Measurements from ENCODE around the gene PDE6B. TPM values are rescaled to one million over a fixed set of nuclear protein-coding genes. Genes with fewer than 3 reads are reported as not detected.

The PDE6B gene
- total RNA-seq, 1 donor from 2014 or later = 1.5 TPM

GRCh38 chr4:600166-600565, 25.2 kb upstream of the PDE6B start:
- no peak for DNase-seq (ENCODE audit: extremely low read depth, low read depth, low spot score)

- DNase-seq (ENCODE audit: extremely low read depth, low read depth, low spot score) = no peak
These were observed 24.4 kb upstream of the PDE6B start for GRCh38 chr4:600850-601515.

- DNase-seq (ENCODE audit: extremely low read depth, low read depth, low spot score) = no peak
These were observed 23.5 kb upstream of the PDE6B start for GRCh38 chr4:601612-602558.

GRCh38 chr4:602559-602942, 22.8 kb upstream of the PDE6B start:
- DNase-seq (ENCODE audit: extremely low read depth, low read depth, low spot score) = no peak

DNA sequence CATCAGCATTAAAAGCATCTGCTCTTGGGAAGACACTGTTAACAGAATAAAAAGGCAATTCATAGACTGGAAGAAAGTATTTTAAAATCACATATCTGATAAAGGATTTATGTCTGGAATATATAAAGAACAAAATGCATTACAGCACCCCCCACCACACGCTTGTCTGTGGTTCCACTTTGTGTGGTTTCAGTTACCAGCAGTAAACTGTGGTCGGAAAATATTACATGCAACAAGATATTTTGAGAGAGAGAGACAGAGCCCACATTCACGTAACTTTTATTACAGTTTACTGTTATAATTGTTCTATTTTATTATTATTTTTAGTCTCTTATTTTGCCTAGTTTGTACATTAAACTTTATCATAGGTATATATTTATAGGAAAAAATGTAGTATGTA, 21.2 kb upstream of the PDE6B start:
- DNase-seq (ENCODE audit: extremely low read depth, low read depth, low spot score) = no peak

GRCh38 chr4:605702-606425, 19.5 kb upstream of the PDE6B start:
- DNase-seq (ENCODE audit: extremely low read depth, low read depth, low spot score) = no peak

- DNase-seq (ENCODE audit: extremely low read depth, low read depth, low spot score) = no peak
These were observed 17.1 kb upstream of the PDE6B start for GRCh38 chr4:608236-608635.

DNA sequence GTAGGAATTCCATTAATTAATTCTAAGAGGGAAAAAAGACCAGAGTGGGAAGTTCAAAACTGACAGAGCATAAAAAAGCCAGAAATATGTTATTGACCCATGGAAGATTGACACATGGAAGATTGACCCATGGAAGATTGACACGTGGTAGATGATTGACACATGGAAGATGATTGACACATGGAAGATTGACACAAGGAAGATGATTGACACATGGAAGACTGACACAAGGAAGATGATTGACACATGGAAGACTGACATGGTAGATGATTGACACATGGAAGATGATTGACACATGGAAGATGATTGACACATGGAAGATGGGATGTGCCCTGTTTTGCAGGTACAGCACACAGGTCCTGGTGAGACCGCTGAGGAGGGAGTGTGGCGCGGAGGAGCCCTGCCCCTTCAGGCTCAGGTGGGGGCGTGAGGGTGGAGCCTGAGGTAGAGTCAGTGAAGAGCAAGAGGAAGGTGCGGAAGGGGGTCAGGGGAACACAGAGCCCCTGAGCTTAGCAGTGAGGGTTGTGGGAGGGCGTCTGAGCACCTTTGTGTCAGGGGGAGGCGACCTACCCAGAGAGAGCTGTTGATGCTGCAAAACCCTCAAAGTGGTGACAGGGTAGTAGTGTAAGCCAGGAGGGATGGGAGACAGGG, 15.8 kb upstream of the PDE6B start:
- DNase-seq (ENCODE audit: extremely low read depth, low read depth, low spot score) = no peak

GRCh38 chr4:610411-611261, 14.7 kb upstream of the PDE6B start:
- DNase-seq (ENCODE audit: extremely low read depth, low read depth, low spot score) = no peak

DNA sequence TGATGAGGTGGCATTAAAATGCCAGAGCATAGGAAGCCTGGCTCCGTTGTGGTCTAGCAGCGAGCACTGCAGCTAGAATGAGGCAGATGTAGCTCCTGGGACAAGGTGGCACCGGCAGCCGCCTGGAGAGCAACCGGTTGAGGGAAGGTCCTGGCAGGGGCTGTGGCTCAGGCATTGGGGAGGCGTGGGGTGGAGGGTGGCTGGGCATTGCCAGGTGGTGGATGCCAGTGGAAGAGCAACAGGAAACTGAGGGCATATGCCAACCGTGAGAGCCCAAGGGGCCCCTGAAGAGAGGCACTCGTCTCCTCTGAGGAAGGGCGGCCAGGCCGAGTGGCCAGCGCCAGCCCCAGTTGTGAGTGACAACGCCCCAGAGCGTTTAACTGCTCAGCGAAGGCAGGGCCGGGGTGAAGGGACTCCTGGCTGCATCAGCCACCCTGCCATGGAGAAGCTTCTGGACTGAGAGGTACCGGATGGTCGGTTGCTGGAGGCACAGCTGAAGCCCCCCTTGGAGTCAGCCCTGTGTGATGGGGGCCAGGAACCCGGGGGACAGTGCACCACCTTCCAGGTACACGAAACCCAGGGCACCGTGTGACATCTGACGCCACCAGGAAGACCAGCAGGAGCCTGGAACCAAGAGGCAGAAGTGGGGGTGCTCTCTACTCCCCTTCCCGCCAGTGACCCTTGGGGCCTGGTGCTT, 13.2 kb upstream of the PDE6B start:
- no peak for DNase-seq (ENCODE audit: extremely low read depth, low read depth, low spot score)

- no peak for DNase-seq (ENCODE audit: extremely low read depth, low read depth, low spot score)
These were observed 12.6 kb upstream of the PDE6B start for GRCh38 chr4:612749-613125.

- no peak for DNase-seq (ENCODE audit: extremely low read depth, low read depth, low spot score)
These were observed 12.2 kb upstream of the PDE6B start for GRCh38 chr4:613126-613525.

- no peak for DNase-seq (ENCODE audit: extremely low read depth, low read depth, low spot score)
These were observed 9.3 kb upstream of the PDE6B start for GRCh38 chr4:616091-616490.

GRCh38 chr4:616911-617643, 8.3 kb upstream of the PDE6B start:
- DNase-seq (ENCODE audit: extremely low read depth, low read depth, low spot score) = no peak

DNA sequence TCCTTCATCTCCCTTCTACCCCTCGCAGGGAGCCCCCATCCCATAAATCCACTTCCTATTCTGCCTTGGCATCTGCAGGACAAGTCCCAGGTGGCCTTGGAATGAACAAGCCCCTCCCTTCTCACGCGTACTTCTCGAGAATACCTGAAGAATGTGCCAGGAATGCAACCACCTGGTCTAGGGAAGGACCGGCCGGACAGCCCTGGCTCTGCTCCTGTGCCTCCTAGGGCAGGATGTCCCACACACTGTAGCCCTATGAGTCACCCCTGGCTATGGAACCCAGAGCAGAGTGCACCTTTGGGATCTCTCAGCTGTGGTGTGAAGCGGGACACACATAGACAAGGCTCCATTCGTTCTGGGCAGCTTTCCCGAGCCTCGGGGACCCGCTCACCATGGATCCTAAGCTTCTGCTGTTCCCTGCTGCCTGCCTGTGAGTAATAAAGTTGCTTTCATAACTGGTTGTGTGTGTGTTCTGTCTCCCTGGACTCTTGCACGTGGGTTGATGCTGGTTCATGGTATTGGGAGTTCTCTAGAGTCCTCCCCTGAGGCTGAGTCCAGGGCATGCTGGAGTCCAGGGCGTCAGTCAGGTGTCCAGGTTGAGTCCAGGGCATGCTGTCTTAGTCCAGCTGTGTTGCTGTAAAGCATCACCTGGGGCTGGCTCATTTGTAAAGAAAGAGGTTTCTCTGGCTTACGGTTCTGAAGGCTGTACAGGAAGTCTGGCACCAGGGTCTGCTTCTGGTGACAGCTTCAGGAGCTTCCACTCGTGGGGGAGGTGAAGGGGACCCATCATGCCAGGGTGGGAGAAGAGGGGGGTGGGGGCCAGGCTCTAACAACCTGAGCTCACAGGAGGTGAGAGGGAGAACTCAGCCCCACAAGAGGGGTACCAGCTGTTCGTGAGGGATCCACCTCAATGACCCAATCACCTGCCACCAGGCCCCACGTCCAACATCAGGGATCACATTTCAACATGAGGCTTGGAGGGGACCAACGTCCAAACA, 7.4 kb upstream of the PDE6B start:
- DNase-seq (ENCODE audit: extremely low read depth, low read depth, low spot score) = no peak

- no peak for DNase-seq (ENCODE audit: extremely low read depth, low read depth, low spot score)
These were observed 5.2 kb upstream of the PDE6B start for GRCh38 chr4:620201-620600.

- DNase-seq (ENCODE audit: extremely low read depth, low read depth, low spot score) = no peak
These were observed 4.5 kb upstream of the PDE6B start for GRCh38 chr4:620851-621261.
